Omental fat pad (tissue), 4 donors: ENCODE measurements around the gene RNF144A. TPM values are rescaled to one million over a fixed set of nuclear protein-coding genes. Genes with fewer than 3 reads are reported as not detected.

Source experiments
- ATAC-seq: fragments of 150-250 bp; one replicate; pipeline ENCODE4 v1.9.1; 2016; ENCODE audit warnings: mild to moderate bottlenecking, moderate library complexity; ENCODE audit not compliant: low FRiP score
- DNase-seq: peaks from one replicate; pipeline ENCODE4 v3.0.0-alpha.2; 2019; ENCODE audit warnings: low spot score
- CTCF ChIP-seq, 3 donors: fragments of 450-650 bp; IDR thresholded peaks; one replicate each; pipeline ENCODE4 v1.5.1; 2016 to 2017; ENCODE audit warnings: antibody characterized with exemption in 3 of 3, mild to moderate bottlenecking in 3 of 3, moderate library complexity in 2 of 3
- total RNA-seq, 4 donors: library from RNA; depleted of rRNA; stranded (reverse); fragments of >200 nt; gene quantifications; one replicate each; pipeline ENCODE4 v1.1.0, GENCODE V29; 2016

The RNF144A gene
- total RNA-seq, 4 donors from 2014 or later, result 12.6 to 39.9 (median 16.3) TPM

DNA sequence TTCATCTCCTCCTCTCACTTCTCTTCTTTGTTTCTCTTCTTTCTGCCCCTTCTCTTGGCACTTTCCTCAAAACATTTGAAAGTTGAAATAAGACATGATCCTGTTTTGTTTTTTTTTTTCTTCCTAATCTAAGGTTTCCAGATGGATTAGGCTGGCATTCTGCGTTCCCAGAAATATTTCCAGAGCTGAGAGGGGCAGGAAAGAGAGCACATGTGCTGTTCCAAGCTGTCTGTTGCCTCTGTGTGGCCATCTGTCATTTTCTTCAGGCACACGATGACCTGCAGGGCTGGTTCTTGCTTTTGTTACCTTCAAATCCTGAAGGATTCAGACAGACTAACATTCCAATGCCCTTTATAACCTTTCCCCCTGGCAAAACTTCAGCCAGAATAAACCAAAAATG lies 142.9 kb downstream of the RNF144A start:
- ATAC-seq (no peak), DNase-seq (no peak)
- TF ChIP-seq CTCF (IDR thresholded peaks at IDR 0.05), result no peak

DNA sequence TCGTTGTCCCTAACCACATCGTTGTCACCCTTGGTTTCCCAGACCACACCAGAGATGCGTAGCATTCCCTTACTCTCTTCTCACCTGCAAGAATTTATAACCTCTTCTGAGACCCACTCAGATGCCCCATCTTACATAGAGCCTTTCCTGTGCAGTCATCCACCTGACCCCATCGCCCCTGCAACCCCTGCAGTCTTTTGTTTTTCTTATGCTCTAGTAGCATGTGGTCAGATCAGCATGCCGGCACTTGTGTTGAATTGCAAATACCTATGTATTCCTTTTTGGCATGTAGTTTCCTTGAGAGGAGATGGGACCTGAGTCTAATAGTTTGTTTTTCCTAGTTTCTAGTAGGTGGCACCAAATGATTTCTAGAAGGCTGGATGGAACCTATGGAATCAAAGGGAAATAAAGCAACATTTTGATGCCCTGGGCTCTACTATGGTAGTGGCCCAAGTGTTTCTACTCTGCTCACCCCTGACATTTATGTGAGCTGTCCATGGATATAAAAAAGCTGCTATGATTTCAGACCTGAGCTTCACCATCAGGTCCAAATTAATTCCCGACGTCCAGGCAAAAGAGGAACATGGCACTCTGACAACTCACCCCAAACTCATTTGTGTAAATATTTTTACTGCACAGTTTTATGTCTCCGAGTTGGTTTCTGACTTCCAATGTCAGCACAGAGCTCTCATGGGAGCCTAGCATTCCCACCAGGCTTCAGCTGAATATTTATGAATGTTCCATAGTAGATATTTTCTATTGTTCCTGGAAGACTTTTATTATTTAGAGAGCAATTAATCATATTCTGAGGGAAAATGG lies 143.6 kb downstream of the RNF144A start:
- ATAC-seq (no peak), DNase-seq (no peak)
- no peak for TF ChIP-seq CTCF (IDR thresholded peaks at IDR 0.05)

DNA sequence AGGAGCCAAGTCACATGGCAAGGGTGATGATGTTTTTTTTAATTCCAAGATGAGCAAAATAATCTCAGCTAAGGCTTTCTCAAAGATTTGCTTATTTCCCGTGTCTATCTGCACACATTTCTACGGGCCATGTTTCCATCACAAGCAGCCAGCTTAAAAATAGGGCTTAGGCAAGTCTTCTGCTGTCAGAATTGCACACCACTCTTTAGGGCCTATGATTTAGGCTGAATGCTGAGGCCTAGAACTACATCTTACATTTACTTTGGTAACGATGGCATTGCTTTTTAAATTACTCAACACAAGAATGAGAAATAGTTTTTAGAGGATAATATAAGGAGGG lies 144.2 kb downstream of the RNF144A start:
- TF ChIP-seq CTCF (IDR thresholded peaks at IDR 0.05), result no peak
- no peak for DNase-seq
- no peak for ATAC-seq

DNA sequence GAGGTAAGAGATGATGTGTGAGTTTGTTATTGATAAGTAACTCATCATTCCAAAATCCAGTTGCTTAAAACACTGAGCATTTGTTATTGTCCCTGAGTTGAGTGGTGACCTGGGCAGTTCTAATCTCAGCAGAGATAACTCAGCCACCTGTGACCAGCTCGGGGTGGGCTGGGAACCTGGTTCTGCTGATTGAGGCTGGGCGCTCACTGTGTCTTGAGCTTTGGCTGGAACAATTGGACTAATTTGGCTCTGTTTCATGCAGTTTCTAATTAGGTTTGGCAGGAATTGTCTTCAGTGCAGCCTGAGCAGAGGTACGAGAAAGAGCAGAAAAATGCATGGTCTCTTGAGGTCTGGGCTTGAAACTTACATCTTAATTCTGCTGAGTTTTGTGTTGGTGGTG lies 144.7 kb downstream of the RNF144A start:
- DNase-seq (no peak), ATAC-seq (no peak)
- no peak for TF ChIP-seq CTCF (IDR thresholded peaks at IDR 0.05)

DNA sequence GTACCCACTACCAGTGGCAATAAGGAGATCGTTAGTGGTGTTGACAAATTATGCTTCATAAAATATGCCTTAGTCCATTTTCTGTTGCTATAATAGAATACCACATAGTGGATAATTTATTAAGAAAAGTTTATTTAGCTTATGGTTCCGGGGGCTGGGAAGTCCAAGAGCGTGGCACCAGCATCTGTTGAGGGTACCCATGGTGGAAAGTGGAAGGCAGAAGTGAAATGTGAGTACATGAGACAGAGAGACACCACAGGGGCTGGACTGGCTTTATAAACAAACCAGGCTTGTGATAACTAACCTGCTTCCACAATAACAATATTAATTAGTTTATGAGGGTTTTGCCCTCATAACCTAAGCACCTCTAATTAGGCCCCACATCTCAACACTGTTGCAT lies 146.6 kb downstream of the RNF144A start:
- ATAC-seq, result no peak
- TF ChIP-seq CTCF (IDR thresholded peaks at IDR 0.05), result no peak
- no peak for DNase-seq

DNA sequence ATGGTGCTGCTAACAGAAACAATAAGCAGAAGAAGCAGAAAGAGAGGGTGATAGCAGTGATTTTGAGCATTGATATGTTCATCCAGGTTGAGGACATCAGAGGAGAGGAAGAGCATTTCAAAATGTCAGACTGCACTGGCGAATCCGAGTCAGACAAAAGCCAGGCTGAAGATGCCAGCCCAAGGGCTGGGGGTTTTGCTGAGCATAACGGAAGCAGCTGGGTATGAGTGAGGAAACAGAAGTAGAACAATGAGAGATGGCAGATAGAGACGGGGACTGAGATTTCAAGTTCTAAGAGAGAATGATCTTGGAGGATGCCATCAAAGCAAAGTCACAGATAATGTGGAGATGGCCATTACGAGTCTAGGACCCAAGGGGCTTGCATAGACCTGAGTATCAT lies 151.2 kb downstream of the RNF144A start:
- TF ChIP-seq CTCF (IDR thresholded peaks at IDR 0.05), result no peak
- DNase-seq (no peak), ATAC-seq (no peak)

- no peak for ATAC-seq
- no peak for DNase-seq
- TF ChIP-seq CTCF (IDR thresholded peaks at IDR 0.05), result no peak
These were observed 153.3 kb downstream of the RNF144A start for GRCh38 chr2:7070483-7070882.
